Endothelial cell of umbilical vein (primary cell): Measurements from ENCODE around the gene MRPL38.

Experiments used
- CTCF ChIP-seq, 2 donors: IDR thresholded peaks; 1 replicate in 1 of 2; 2 replicates in 1 of 2; pipeline ENCODE4 v1.5.1; 2011; ENCODE audit warnings: low read length in 2 of 2, mild to moderate bottlenecking in 2 of 2, moderate library complexity in 2 of 2, control low read depth in 1 of 2, inconsistent platforms in 1 of 2, low read depth in 1 of 2; ENCODE audit not compliant: insufficient read depth in 1 of 2; ENCODE audit errors: extremely low read depth in 1 of 2
- EZH2 ChIP-seq: IDR thresholded peaks from 2 replicates; pipeline ENCODE4 v1.6.1; 2012; ENCODE audit warnings: borderline replicate concordance, low read depth, mild to moderate bottlenecking, moderate library complexity, low read length, inconsistent platforms; ENCODE audit not compliant: severe bottlenecking
- JUN ChIP-seq: IDR thresholded peaks from 2 replicates; pipeline ENCODE4 v1.6.1; 2011; ENCODE audit warnings: borderline replicate concordance, low read depth; ENCODE audit not compliant: insufficient read length, insufficient read depth
- MYC ChIP-seq: IDR thresholded peaks from one replicate; pipeline ENCODE4 v1.6.1; 2011; ENCODE audit warnings: mild to moderate bottlenecking, low read depth, low read length
- POLR2A ChIP-seq: IDR thresholded peaks from 2 replicates; pipeline ENCODE4 v1.6.1; 2012; ENCODE audit warnings: low read depth, mild to moderate bottlenecking, control low read depth, low read length

GRCh38 chr17:75933808-75934207 is 29.1 kb upstream of the MRPL38 start:
- no peak for TF ChIP-seq POLR2A
- no peak for TF ChIP-seq MYC
- TF ChIP-seq CTCF (IDR thresholded peaks at IDR 0.05; ENCODE audit: extremely low read depth in 1 of 2, insufficient read depth in 1 of 2, low read depth in 1 of 2, low read length in 2 of 2) = no peak
- TF ChIP-seq EZH2 = no peak
- TF ChIP-seq JUN = no peak
